Caco-2 (cell line): ENCODE measurements around the gene RNF223. TPM values are rescaled to one million over a fixed set of nuclear protein-coding genes. Genes with fewer than 3 reads are reported as not detected.
A peak's percentile ranks its signal among the peaks of the same experiment; 100 is the strongest.

Experiments used
- BruUV-seq: library from RNA; stranded (reverse); fragments of 400-500 nt; replicated peaks from 2 replicates; lab custom pipeline; 2021; lab: Mats Ljungman, UMichigan
- CTCF ChIA-PET: fragments of 300-600 bp; sonication (Branson Sonifier 250); formaldehyde crosslinking; loops from one replicate; lab custom pipeline; 2022; ENCODE audit warnings: antibody characterized with exemption; lab: Charles Lee
- POLR2A ChIA-PET: fragments of 300-600 bp; sonication (Branson Sonifier 250); formaldehyde crosslinking; loops from one replicate; lab custom pipeline; 2022; ENCODE audit warnings: antibody characterized with exemption; lab: Charles Lee
- DNase-seq, 2 experiments: peaks; one replicate each; pipeline versions ENCODE4 v3.0.0 to v3.0.0-alpha.2; 2020 to 2022
- H3K27me3 ChIP-seq: replicated peaks from 2 replicates; pipeline ENCODE4 v1.6.0; 2011; ENCODE audit warnings: low read length; ENCODE audit not compliant: control insufficient read depth, insufficient read depth
- H3K36me3 ChIP-seq: 2 replicates; pipeline ENCODE4 v1.5.1; 2011; ENCODE audit warnings: low read length; ENCODE audit not compliant: control insufficient read depth, insufficient read depth
- H3K4me1 ChIP-seq: fragments of 250-450 bp; sonication (Bioruptor Pico); 2 replicates; pipeline ENCODE4 v1.5.1; 2020; ENCODE audit warnings: mild to moderate bottlenecking
- H3K4me3 ChIP-seq: 2 replicates; pipeline ENCODE4 v1.5.1; 2011; ENCODE audit warnings: low read depth, mild to moderate bottlenecking, control low read depth, low read length
- H3K9me3 ChIP-seq: fragments of 250-450 bp; sonication (Bioruptor Pico); 2 replicates; pipeline ENCODE4 v1.5.1; 2020; ENCODE audit warnings: mild to moderate bottlenecking, moderate library complexity
- H3K27ac Mint-ChIP-seq: one replicate; pipeline ENCODE4 v1.8.0; 2022; ENCODE audit warnings: mixed read lengths; ENCODE audit not compliant: unreplicated experiment
- H3K27me3 Mint-ChIP-seq: one replicate; pipeline ENCODE4 v1.8.0; 2022; ENCODE audit warnings: mixed read lengths; ENCODE audit not compliant: insufficient read depth, unreplicated experiment
- H3K36me3 Mint-ChIP-seq: one replicate; pipeline ENCODE4 v1.8.0; 2022; ENCODE audit warnings: mild to moderate bottlenecking, mixed read lengths; ENCODE audit not compliant: insufficient read depth, unreplicated experiment
- H3K4me1 Mint-ChIP-seq: one replicate; pipeline ENCODE4 v1.8.0; 2022; ENCODE audit warnings: low read depth, mixed read lengths; ENCODE audit not compliant: unreplicated experiment
- H3K4me3 Mint-ChIP-seq: one replicate; pipeline ENCODE4 v1.8.0; 2022; ENCODE audit warnings: mild to moderate bottlenecking, moderate library complexity, mixed read lengths; ENCODE audit not compliant: unreplicated experiment
- H3K9me3 Mint-ChIP-seq: one replicate; pipeline ENCODE4 v1.8.0; 2022; ENCODE audit warnings: mixed read lengths; ENCODE audit not compliant: unreplicated experiment
- intact Hi-C: fragments of 100-400 bp; cut with micrococcal nuclease; formaldehyde crosslinking; loops from one replicate; pipeline ENCODE4 v1.10.0; 2022; ENCODE audit not compliant: unreplicated experiment
- total RNA-seq: library from RNA; stranded (reverse); gene quantifications from 2 replicates; pipeline ENCODE4 v1.2.3, GENCODE V29; 2022
- TF ChIP-seq, protein P1 (sequence below), 2 experiments: fragments of 200-600 bp in 1 of 2; IDR thresholded peaks; 1 replicate in 1 of 2; 2 replicates in 1 of 2; pipeline versions ENCODE4 v1.5.1 to v1.8.0; 2011 to 2022; ENCODE audit warnings: antibody characterized with exemption in 1 of 2, control low read depth in 1 of 2, inconsistent platforms in 1 of 2, low read depth in 1 of 2, low read length in 1 of 2, mild to moderate bottlenecking in 1 of 2, moderate library complexity in 1 of 2; ENCODE audit not compliant: insufficient read depth in 1 of 2, severe bottlenecking in 1 of 2, unreplicated experiment in 1 of 2

The RNF223 gene
- total RNA-seq, 1 experiment from 2014 or later = 0.57 TPM

- Histone ChIP-seq H3K27me3 (no peaks in the 10 kb centered on the region), H3K4me1 (peaks cover 31% of the 10 kb centered on the region), H3K9me3 (no peaks in the 10 kb centered on the region), H3K4me3 (no peak overlapping the region), H3K36me3 (no peaks in the 10 kb centered on the region)
- DNase-seq = no peak
- Mint-ChIP-seq H3K27ac (no peak overlapping the region), H3K9me3 (no peaks in the 10 kb centered on the region), H3K4me3 (peak overlapping the region; percentile 80), H3K4me1 (peaks cover 7% of the 10 kb centered on the region), H3K36me3 (peaks cover 37% of the 10 kb centered on the region), H3K27me3 (no peaks in the 10 kb centered on the region)
- intact Hi-C loops = loop anchor here (5.0 kb wide), 1 partner anchor 78 kb away; the partner anchor contains the start of gene PERM1
- CTCF ChIA-PET = no interaction called here
- POLR2A ChIA-PET = no interaction called here
- no TSS peak for BruUV-seq
- TF ChIP-seq, protein P1, sequence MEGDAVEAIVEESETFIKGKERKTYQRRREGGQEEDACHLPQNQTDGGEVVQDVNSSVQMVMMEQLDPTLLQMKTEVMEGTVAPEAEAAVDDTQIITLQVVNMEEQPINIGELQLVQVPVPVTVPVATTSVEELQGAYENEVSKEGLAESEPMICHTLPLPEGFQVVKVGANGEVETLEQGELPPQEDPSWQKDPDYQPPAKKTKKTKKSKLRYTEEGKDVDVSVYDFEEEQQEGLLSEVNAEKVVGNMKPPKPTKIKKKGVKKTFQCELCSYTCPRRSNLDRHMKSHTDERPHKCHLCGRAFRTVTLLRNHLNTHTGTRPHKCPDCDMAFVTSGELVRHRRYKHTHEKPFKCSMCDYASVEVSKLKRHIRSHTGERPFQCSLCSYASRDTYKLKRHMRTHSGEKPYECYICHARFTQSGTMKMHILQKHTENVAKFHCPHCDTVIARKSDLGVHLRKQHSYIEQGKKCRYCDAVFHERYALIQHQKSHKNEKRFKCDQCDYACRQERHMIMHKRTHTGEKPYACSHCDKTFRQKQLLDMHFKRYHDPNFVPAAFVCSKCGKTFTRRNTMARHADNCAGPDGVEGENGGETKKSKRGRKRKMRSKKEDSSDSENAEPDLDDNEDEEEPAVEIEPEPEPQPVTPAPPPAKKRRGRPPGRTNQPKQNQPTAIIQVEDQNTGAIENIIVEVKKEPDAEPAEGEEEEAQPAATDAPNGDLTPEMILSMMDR (IDR thresholded peaks at IDR 0.05; ENCODE audit: insufficient read depth in 1 of 2, low read depth in 1 of 2, low read length in 1 of 2, severe bottlenecking in 1 of 2, unreplicated experiment in 1 of 2) = no peak
Measured at GRCh38 chr1:1060281-1061000, 13.7 kb downstream of the RNF223 start.

- H3K4me3 Mint-ChIP-seq = peak overlapping the region; percentile 80
- DNase-seq = peak; percentile 86 to 92
- H3K4me1 ChIP-seq = peaks cover 31% of the 10 kb centered on the region
- TF ChIP-seq, protein P1 (IDR thresholded peaks at IDR 0.05; ENCODE audit: insufficient read depth in 1 of 2, low read depth in 1 of 2, low read length in 1 of 2, severe bottlenecking in 1 of 2, unreplicated experiment in 1 of 2) = no peak
- intact Hi-C loops = loop anchor here (2.0 to 5.0 kb wide), 3 partner anchors 21 to 77 kb away; partner anchors contain the start of gene PERM1
- ChIA-PET POLR2A (interaction anchor here (1.2 to 1.5 kb wide), 2 partner anchors 35 to 40 kb away, joined by 3 to 4 read pairs; partner anchors contain the start of gene AGRN), CTCF (interaction anchor here (0.9 to 1.5 kb wide), 2 partner anchors 42 to 53 kb away, joined by 3 to 4 read pairs; no protein-coding TSS in a partner anchor)
- H3K4me1 Mint-ChIP-seq = peaks cover 7% of the 10 kb centered on the region
- no peaks in the 10 kb centered on the region for H3K27me3 Mint-ChIP-seq
- H3K36me3 ChIP-seq = no peaks in the 10 kb centered on the region
- no peaks in the 10 kb centered on the region for H3K27me3 ChIP-seq
- no peaks in the 10 kb centered on the region for H3K9me3 ChIP-seq
- H3K9me3 Mint-ChIP-seq = no peaks in the 10 kb centered on the region
- peak overlapping the region; percentile 64 for H3K4me3 ChIP-seq
- H3K36me3 Mint-ChIP-seq = peaks cover 45% of the 10 kb centered on the region
- H3K27ac Mint-ChIP-seq = no peak overlapping the region
- BruUV-seq = TSS peak; percentile 13
Measured at GRCh38 chr1:1059494-1060280, 14.4 kb downstream of the RNF223 start.

- Histone ChIP-seq H3K4me1 (peaks cover 25% of the 10 kb centered on the region), H3K27me3 (no peaks in the 10 kb centered on the region), H3K36me3 (no peaks in the 10 kb centered on the region), H3K9me3 (no peaks in the 10 kb centered on the region), H3K4me3 (peak overlapping the region; percentile 64)
- no TSS peak for BruUV-seq
- ChIA-PET POLR2A (interaction anchor here (1.2 to 1.5 kb wide), 2 partner anchors 35 to 40 kb away, joined by 3 to 4 read pairs; partner anchors contain the start of gene AGRN), CTCF (interaction anchor here (0.6 to 1.5 kb wide), 4 partner anchors 42 to 215 kb away, joined by 3 to 5 read pairs (median 4); partner anchors contain the start of genes ISG15 and UBE2J2)
- peaks cover 46% of the 10 kb centered on the region for H3K36me3 Mint-ChIP-seq
- H3K4me1 Mint-ChIP-seq = peaks cover 7% of the 10 kb centered on the region
- H3K4me3 Mint-ChIP-seq = peak overlapping the region; percentile 80
- H3K9me3 Mint-ChIP-seq = no peaks in the 10 kb centered on the region
- peak; percentile 53 to 54 for DNase-seq
- TF ChIP-seq, protein P1 (IDR thresholded peaks at IDR 0.05; ENCODE audit: insufficient read depth in 1 of 2, low read depth in 1 of 2, low read length in 1 of 2, severe bottlenecking in 1 of 2, unreplicated experiment in 1 of 2) = peak; percentile 29 to 37
- peak overlapping the region; percentile 51 for H3K27ac Mint-ChIP-seq
- intact Hi-C loops = loop anchor here (2.0 kb wide), 2 partner anchors 20 to 44 kb away; no protein-coding TSS in a partner anchor
- H3K27me3 Mint-ChIP-seq = no peaks in the 10 kb centered on the region
Measured at GRCh38 chr1:1058921-1059493, 15.1 kb downstream of the RNF223 start.
